Neutrophil (primary cell): ENCODE data around the gene SWT1.
"Not testable (repeated sequence)": the region's sequence is repeated elsewhere in the genome, so short reads cannot be mapped to it uniquely, and the experiment has no call there.

Experiments
- H3K27ac ChIP-seq: fragments of 200-600 bp; sonication (generic); 2 replicates; pipeline ENCODE4 v1.5.1; 2016; ENCODE audit warnings: mild to moderate bottlenecking, moderate library complexity
- H3K27me3 ChIP-seq: fragments of 200-600 bp; sonication (generic); 2 replicates; pipeline ENCODE4 v1.6.0; 2016; ENCODE audit warnings: mild to moderate bottlenecking
- H3K36me3 ChIP-seq: fragments of 200-600 bp; sonication (generic); 2 replicates; pipeline ENCODE4 v1.5.1; 2017
- H3K4me1 ChIP-seq, 2 experiments: fragments of 200-600 bp in 1 of 2; sonication (generic) in 1 of 2; 1 replicate in 1 of 2; 2 replicates in 1 of 2; pipeline versions ENCODE4 v1.5.1 to v1.6.1; 2013 to 2016; ENCODE audit warnings: low read depth in 1 of 2, low read length in 1 of 2, mild to moderate bottlenecking in 1 of 2, moderate library complexity in 1 of 2; ENCODE audit not compliant: control insufficient read depth in 1 of 2, insufficient read depth in 1 of 2
- H3K4me3 ChIP-seq, 2 experiments: fragments of 200-600 bp in 1 of 2; sonication (generic) in 1 of 2; 1 replicate in 1 of 2; 2 replicates in 1 of 2; pipeline ENCODE4 v1.5.1; 2013 to 2016; ENCODE audit warnings: low read depth in 1 of 2, low read length in 1 of 2, mild to moderate bottlenecking in 1 of 2, moderate library complexity in 1 of 2
- H3K9me3 ChIP-seq: fragments of 200-600 bp; sonication (generic); 2 replicates; pipeline ENCODE4 v1.5.1; 2016
- CTCF ChIP-seq: fragments of 200-600 bp; sonication (generic); IDR thresholded peaks from 2 replicates; pipeline ENCODE4 v1.5.1; 2016; ENCODE audit warnings: antibody characterized with exemption

SWT1 gene

GRCh38 chr1:185228979-185229378, 72.0 kb downstream of the SWT1 start:
- Histone ChIP-seq H3K27ac (no peak overlapping the region), H3K27me3 (no peaks in the 10 kb centered on the region), H3K4me3 (no peak overlapping the region), H3K9me3 (no peaks in the 10 kb centered on the region), H3K36me3 (no peaks in the 10 kb centered on the region), H3K4me1 (no peaks in the 10 kb centered on the region)
- TF ChIP-seq CTCF: no peak

DNA sequence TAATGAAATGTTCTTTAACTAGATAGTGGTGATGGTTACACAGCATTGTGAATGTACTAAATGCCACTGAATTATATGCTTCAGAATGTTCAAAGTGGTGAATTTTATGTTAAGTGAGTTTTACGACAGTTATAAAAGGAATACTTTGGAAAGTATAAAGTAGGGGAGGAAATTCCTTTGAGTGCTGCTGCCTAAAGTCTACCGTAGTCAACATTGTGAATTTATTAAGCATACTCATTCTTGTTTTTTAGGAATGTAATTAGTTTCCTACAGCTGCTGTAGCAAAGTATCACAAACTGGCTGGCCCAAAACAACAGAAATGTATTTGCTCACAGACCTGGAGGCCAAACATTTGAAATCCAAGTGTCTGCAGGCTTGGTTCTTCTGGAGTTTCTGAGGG, 73.0 kb downstream of the SWT1 start:
- Histone ChIP-seq H3K9me3 (no peaks in the 10 kb centered on the region), H3K27me3 (no peaks in the 10 kb centered on the region), H3K36me3 (no peaks in the 10 kb centered on the region), H3K27ac (no peak overlapping the region), H3K4me1 (no peaks in the 10 kb centered on the region), H3K4me3 (no peak overlapping the region)
- TF ChIP-seq CTCF: no peak

- no peak for TF ChIP-seq CTCF
- no peaks in the 10 kb centered on the region for H3K36me3 ChIP-seq
- no peak overlapping the region for H3K27ac ChIP-seq
- H3K4me3 ChIP-seq: no peak overlapping the region
- H3K27me3 ChIP-seq: no peaks in the 10 kb centered on the region
- no peaks in the 10 kb centered on the region for H3K9me3 ChIP-seq
- no peaks in the 10 kb centered on the region for H3K4me1 ChIP-seq
Measured at GRCh38 chr1:185232874-185233273, 75.9 kb downstream of the SWT1 start.

GRCh38 chr1:185234183-185234582, 77.2 kb downstream of the SWT1 start:
- not testable (repeated sequence) for H3K27me3 ChIP-seq, H3K27ac ChIP-seq, H3K9me3 ChIP-seq, H3K4me1 ChIP-seq, H3K4me3 ChIP-seq, H3K36me3 ChIP-seq

GRCh38 chr1:185237176-185237575, 80.2 kb downstream of the SWT1 start:
- not testable (repeated sequence) for H3K4me1 ChIP-seq, H3K27ac ChIP-seq, H3K9me3 ChIP-seq, H3K27me3 ChIP-seq, H3K36me3 ChIP-seq, H3K4me3 ChIP-seq

DNA sequence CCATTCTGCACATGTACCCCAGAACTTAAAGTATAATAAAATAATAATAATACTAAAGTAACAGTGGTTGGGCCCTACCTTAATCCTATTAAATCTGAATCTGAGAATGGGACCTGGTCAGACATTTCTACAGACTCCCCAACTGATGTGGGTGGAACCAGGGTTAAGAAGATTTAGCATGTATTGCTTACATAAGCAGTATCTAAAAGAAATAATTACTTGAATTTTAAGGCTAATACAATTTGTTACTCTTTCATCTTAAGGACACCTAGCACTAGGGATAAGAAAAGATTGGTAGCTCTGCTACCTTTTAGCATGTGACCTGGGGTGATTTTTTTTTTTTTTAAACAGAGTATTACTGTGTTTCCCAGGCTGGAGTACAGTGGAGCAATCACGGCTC, 80.7 kb downstream of the SWT1 start:
- no peaks in the 10 kb centered on the region for H3K9me3 ChIP-seq
- H3K36me3 ChIP-seq: no peaks in the 10 kb centered on the region
- no peak for TF ChIP-seq CTCF
- H3K4me3 ChIP-seq: no peak overlapping the region
- H3K4me1 ChIP-seq: no peaks in the 10 kb centered on the region
- no peaks in the 10 kb centered on the region for H3K27me3 ChIP-seq
- H3K27ac ChIP-seq: no peak overlapping the region

- Histone ChIP-seq H3K9me3 (no peaks in the 10 kb centered on the region), H3K4me1 (no peaks in the 10 kb centered on the region), H3K4me3 (no peak overlapping the region), H3K27ac (no peak overlapping the region), H3K36me3 (no peaks in the 10 kb centered on the region), H3K27me3 (no peaks in the 10 kb centered on the region)
- no peak for TF ChIP-seq CTCF
Measured at GRCh38 chr1:185238447-185238846, 81.5 kb downstream of the SWT1 start.
